HepG2 (cell line): Measurements from ENCODE around the gene C1orf159. TPM values are rescaled to one million over a fixed set of nuclear protein-coding genes. Genes with fewer than 3 reads are reported as not detected.

Experiments
- ARNT ChIP-seq: fragments of 450-650 bp; IDR thresholded peaks from 2 replicates; pipeline ENCODE4 v1.6.1; 2017
- ASH2L ChIP-seq: fragments of 300-600, 200-600 bp; sonication (generic); IDR thresholded peaks from 2 replicates; pipeline ENCODE4 v1.7.0; 2017; ENCODE audit warnings: low read depth, mild to moderate bottlenecking, moderate library complexity, mixed read lengths, low read length; ENCODE audit not compliant: insufficient read length
- CC2D1A ChIP-seq: sonication (generic); formaldehyde crosslinking; IDR thresholded peaks from 2 replicates; pipeline ENCODE4 v1.8.1; 2023; ENCODE audit warnings: mild to moderate bottlenecking, missing genetic modification reagents
- CREB1 ChIP-seq, 2 experiments: fragments of 450-650 bp in 1 of 2; IDR thresholded peaks; 2 replicates each; pipeline ENCODE4 v1.6.1; 2016 to 2017; ENCODE audit warnings: control low read depth in 1 of 2, mild to moderate bottlenecking in 1 of 2, missing compliant biosample characterization in 1 of 2, missing genetic modification characterization in 1 of 2
- GATA4 ChIP-seq: sonication (generic); IDR thresholded peaks from 2 replicates; pipeline ENCODE4 v1.6.1; 2016; ENCODE audit warnings: antibody characterized with exemption, low read depth, borderline replicate concordance
- KAT2B ChIP-seq: fragments of 150-350 bp; IDR thresholded peaks from 2 replicates; pipeline ENCODE4 v1.6.1; 2014; ENCODE audit warnings: low read depth, low read length, borderline replicate concordance
- MBD4 ChIP-seq: IDR thresholded peaks from 2 replicates; pipeline ENCODE4 v1.6.1; 2012; ENCODE audit warnings: low read length, inconsistent platforms, borderline replicate concordance
- MXD4 ChIP-seq: IDR thresholded peaks from 2 replicates; pipeline ENCODE4 v1.6.1; 2016; ENCODE audit warnings: mild to moderate bottlenecking, missing biosample characterization, missing genetic modification reagents
- PTBP1 ChIP-seq: fragments of 200-400 bp; formaldehyde crosslinking; IDR thresholded peaks from 2 replicates; pipeline ENCODE4 v1.6.1; 2018; ENCODE audit warnings: low read length, low read depth; ENCODE audit not compliant: poor library complexity, severe bottlenecking
- RAD51 ChIP-seq: fragments of 450-650 bp; IDR thresholded peaks from 2 replicates; pipeline ENCODE4 v1.6.1; 2016; ENCODE audit warnings: borderline replicate concordance
- SALL2 ChIP-seq: sonication (generic); formaldehyde crosslinking; IDR thresholded peaks from 2 replicates; pipeline ENCODE4 v1.8.1; 2023; ENCODE audit warnings: mild to moderate bottlenecking, missing genetic modification reagents, inconsistent platforms
- SP1 ChIP-seq, 2 experiments: fragments of 450-650 bp in 1 of 2; sonication (generic) in 1 of 2; formaldehyde crosslinking in 1 of 2; IDR thresholded peaks; 2 replicates each; pipeline versions ENCODE4 v1.4.0 to v1.6.1; 2016 to 2020; ENCODE audit warnings: missing genetic modification reagents in 1 of 2
- SRSF4 ChIP-seq: fragments of 200-400 bp; formaldehyde crosslinking; IDR thresholded peaks from one replicate; pipeline ENCODE4 v1.6.1; 2018; ENCODE audit warnings: mild to moderate bottlenecking, low read depth, low read length, moderate library complexity; ENCODE audit not compliant: poor library complexity, severe bottlenecking
- TBX3 ChIP-seq: fragments of 450-650 bp; IDR thresholded peaks from 2 replicates; pipeline ENCODE4 v1.6.1; 2017; ENCODE audit warnings: antibody characterized with exemption, mild to moderate bottlenecking, inconsistent platforms, borderline replicate concordance
- ZNF260 ChIP-seq: sonication (generic); formaldehyde crosslinking; IDR thresholded peaks from 2 replicates; pipeline ENCODE4 v1.4.0; 2020; ENCODE audit warnings: missing genetic modification reagents, low read depth, mild to moderate bottlenecking, borderline replicate concordance
- ZNF543 ChIP-seq: sonication (generic); formaldehyde crosslinking; IDR thresholded peaks from 2 replicates; pipeline ENCODE4 v1.4.0; 2020; ENCODE audit warnings: mild to moderate bottlenecking, missing genetic modification reagents
- ZNF556 ChIP-seq: sonication (generic); formaldehyde crosslinking; IDR thresholded peaks from 2 replicates; pipeline ENCODE4 v1.4.0; 2020; ENCODE audit warnings: mild to moderate bottlenecking, missing genetic modification reagents, borderline replicate concordance
- polyA plus RNA-seq, 8 experiments: library from polyadenylated mRNA; depleted of rRNA in 3 of 8; stranded (reverse) in 7 of 8; unstranded in 1 of 8; fragments of >200 nt; fragmentation: Illumina TruSeq in 4 of 8; extraction: Trizol in 4 of 8; gene quantifications; 2 replicates each; pipeline versions ENCODE4 v1.2.1 to v1.2.3, GENCODE V29; 2011 to 2016; ENCODE audit warnings: low read depth in 4 of 8, missing spikeins in 1 of 8, mixed read lengths in 1 of 8; ENCODE audit not compliant: insufficient read depth in 1 of 8
- total RNA-seq, 5 experiments: library from RNA; depleted of rRNA; stranded (reverse); fragments of >200 nt; fragmentation: Illumina TruSeq; extraction: Trizol; gene quantifications; 2 replicates each; pipeline ENCODE4 v1.2.3, GENCODE V29; 2016; ENCODE audit warnings: low read depth in 1 of 5
- TF ChIP-seq, protein P1 (sequence below): sonication (generic); formaldehyde crosslinking; IDR thresholded peaks from 2 replicates; pipeline ENCODE4 v1.4.0; 2020; ENCODE audit warnings: missing genetic modification reagents, borderline replicate concordance
- TF ChIP-seq, protein P2 (sequence below): sonication (generic); formaldehyde crosslinking; IDR thresholded peaks from 2 replicates; pipeline ENCODE4 v1.5.1; 2020; ENCODE audit warnings: missing genetic modification reagents, mild to moderate bottlenecking, borderline replicate concordance
- TF ChIP-seq, protein P3 (sequence below): sonication (generic); formaldehyde crosslinking; IDR thresholded peaks from 2 replicates; pipeline ENCODE4 v1.4.0; 2020; ENCODE audit warnings: missing genetic modification reagents, borderline replicate concordance
- TF ChIP-seq, protein P4 (sequence below): IDR thresholded peaks from 2 replicates; pipeline ENCODE4 v1.6.1; 2016; ENCODE audit warnings: missing compliant biosample characterization, missing genetic modification reagents, borderline replicate concordance

C1orf159 gene
- total and polyA plus RNA-seq, 2 of the 13 experiments (the other 11 are each of a cell fraction or from before 2014, with no cell fraction given), result 3.8 to 6.7 TPM

DNA sequence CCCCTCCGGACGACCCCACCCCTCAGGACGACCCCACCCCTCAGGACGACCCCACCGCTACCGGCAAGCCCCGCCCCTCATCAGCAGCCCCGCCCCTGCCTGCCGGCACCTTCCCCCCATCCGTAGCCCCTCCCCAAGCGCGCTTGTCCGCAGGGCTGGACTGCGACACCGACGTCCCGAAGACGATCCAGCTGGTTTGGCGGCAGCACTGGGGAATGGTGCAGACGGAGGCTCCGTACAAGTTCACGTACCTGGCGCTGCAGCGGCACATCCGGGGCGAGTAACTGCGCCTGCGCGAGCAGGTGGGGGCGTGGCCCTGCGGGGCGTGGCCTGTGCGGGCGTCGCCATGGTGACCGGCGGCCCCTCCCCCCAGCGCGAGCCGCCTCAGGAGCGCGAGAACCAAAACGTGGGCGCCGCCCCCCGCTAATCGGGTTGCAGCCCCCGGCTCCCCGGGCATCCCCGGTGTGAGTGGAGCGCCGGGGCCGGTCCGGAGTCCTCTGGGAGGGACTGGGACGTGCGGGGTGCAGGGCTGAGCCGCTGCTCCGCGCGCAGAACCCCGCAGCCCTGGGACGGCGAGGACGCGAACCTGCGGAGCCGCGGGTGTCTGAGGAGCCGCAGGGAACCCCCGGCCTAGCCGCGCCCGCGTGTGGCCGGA is 46.7 kb downstream of the C1orf159 start (continued):
- TF ChIP-seq, protein P1, sequence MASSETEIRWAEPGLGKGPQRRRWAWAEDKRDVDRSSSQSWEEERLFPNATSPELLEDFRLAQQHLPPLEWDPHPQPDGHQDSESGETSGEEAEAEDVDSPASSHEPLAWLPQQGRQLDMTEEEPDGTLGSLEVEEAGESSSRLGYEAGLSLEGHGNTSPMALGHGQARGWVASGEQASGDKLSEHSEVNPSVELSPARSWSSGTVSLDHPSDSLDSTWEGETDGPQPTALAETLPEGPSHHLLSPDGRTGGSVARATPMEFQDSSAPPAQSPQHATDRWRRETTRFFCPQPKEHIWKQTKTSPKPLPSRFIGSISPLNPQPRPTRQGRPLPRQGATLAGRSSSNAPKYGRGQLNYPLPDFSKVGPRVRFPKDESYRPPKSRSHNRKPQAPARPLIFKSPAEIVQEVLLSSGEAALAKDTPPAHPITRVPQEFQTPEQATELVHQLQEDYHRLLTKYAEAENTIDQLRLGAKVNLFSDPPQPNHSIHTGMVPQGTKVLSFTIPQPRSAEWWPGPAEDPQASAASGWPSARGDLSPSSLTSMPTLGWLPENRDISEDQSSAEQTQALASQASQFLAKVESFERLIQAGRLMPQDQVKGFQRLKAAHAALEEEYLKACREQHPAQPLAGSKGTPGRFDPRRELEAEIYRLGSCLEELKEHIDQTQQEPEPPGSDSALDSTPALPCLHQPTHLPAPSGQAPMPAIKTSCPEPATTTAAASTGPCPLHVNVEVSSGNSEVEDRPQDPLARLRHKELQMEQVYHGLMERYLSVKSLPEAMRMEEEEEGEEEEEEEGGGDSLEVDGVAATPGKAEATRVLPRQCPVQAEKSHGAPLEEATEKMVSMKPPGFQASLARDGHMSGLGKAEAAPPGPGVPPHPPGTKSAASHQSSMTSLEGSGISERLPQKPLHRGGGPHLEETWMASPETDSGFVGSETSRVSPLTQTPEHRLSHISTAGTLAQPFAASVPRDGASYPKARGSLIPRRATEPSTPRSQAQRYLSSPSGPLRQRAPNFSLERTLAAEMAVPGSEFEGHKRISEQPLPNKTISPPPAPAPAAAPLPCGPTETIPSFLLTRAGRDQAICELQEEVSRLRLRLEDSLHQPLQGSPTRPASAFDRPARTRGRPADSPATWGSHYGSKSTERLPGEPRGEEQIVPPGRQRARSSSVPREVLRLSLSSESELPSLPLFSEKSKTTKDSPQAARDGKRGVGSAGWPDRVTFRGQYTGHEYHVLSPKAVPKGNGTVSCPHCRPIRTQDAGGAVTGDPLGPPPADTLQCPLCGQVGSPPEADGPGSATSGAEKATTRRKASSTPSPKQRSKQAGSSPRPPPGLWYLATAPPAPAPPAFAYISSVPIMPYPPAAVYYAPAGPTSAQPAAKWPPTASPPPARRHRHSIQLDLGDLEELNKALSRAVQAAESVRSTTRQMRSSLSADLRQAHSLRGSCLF (CRISPR knock-in tag), result no peak
- TF ChIP-seq MBD4 (no peak), ASH2L (no peak), SP1 (IDR thresholded peaks at IDR 0.05) (no peak), SP1 (CRISPR knock-in tag; IDR thresholded peaks at IDR 0.05) (peak; percentile 90), RAD51 (no peak), ZNF260 (CRISPR knock-in tag) (no peak), CREB1 (IDR thresholded peaks at IDR 0.05) (no peak), CREB1 (CRISPR knock-in tag; IDR thresholded peaks at IDR 0.05) (no peak), GATA4 (no peak), TBX3 (no peak), ZNF556 (CRISPR knock-in tag) (peak; percentile 37; the same call in 1 of the 2 replicates), ZNF543 (CRISPR knock-in tag) (0 out of 2 replicates have a peak, but pooled peaks have one; percentile 29), SALL2 (CRISPR knock-in tag) (no peak; the same call in 1 of the 2 replicates), PTBP1 (no peak), MXD4 (no peak), SRSF4 (no peak), CC2D1A (CRISPR knock-in tag) (no peak), KAT2B (no peak), ARNT (no peak)
- TF ChIP-seq, protein P2, sequence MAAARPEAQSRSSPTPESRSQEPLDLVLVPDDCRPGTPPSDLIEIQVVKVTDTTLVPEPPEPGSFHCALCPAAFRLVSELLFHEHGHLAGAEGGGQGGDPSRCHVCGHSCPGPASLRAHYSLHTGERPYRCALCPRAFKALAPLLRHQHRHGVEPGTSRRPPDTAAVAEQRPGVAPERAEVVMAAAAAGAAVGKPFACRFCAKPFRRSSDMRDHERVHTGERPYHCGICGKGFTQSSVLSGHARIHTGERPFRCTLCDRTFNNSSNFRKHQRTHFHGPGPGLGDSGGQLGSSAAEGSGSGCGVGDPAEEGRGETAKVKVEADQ (CRISPR knock-in tag), result 0 out of 2 replicates have a peak, but pooled peaks have one; percentile 60
- TF ChIP-seq, protein P3, sequence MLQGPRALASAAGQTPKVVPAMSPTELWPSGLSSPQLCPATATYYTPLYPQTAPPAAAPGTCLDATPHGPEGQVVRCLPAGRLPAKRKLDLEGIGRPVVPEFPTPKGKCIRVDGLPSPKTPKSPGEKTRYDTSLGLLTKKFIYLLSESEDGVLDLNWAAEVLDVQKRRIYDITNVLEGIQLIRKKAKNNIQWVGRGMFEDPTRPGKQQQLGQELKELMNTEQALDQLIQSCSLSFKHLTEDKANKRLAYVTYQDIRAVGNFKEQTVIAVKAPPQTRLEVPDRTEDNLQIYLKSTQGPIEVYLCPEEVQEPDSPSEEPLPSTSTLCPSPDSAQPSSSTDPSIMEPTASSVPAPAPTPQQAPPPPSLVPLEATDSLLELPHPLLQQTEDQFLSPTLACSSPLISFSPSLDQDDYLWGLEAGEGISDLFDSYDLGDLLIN, result no peak
- TF ChIP-seq, protein P4, sequence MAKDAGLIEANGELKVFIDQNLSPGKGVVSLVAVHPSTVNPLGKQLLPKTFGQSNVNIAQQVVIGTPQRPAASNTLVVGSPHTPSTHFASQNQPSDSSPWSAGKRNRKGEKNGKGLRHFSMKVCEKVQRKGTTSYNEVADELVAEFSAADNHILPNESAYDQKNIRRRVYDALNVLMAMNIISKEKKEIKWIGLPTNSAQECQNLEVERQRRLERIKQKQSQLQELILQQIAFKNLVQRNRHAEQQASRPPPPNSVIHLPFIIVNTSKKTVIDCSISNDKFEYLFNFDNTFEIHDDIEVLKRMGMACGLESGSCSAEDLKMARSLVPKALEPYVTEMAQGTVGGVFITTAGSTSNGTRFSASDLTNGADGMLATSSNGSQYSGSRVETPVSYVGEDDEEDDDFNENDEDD (CRISPR knock-in tag), result 0 out of 2 replicates have a peak, but pooled peaks have one; percentile 35
